Type B pancreatic cell (in vitro differentiated cells): Measurements from ENCODE around the gene TMEM87A. TPM values are rescaled to one million over a fixed set of nuclear protein-coding genes. Genes with fewer than 3 reads are reported as not detected.

Experiments
- DNase-seq: peaks from one replicate; pipeline ENCODE4 v3.0.0; 2021; ENCODE audit warnings: mixed read lengths; ENCODE audit not compliant: unreplicated experiment; ENCODE audit errors: extremely low spot score
- H3K27ac Mint-ChIP-seq: 2 replicates; pipeline ENCODE4 v1.8.0; 2021; ENCODE audit warnings: mild to moderate bottlenecking, mixed read lengths
- H3K27me3 Mint-ChIP-seq: 2 replicates; pipeline ENCODE4 v1.8.0; 2021; ENCODE audit warnings: mixed read lengths
- H3K36me3 Mint-ChIP-seq: 2 replicates; pipeline ENCODE4 v1.8.0; 2021; ENCODE audit warnings: mixed read lengths
- H3K4me1 Mint-ChIP-seq: one replicate; pipeline ENCODE4 v1.8.0; 2021; ENCODE audit warnings: mixed read lengths; ENCODE audit not compliant: unreplicated experiment
- H3K4me3 Mint-ChIP-seq: 2 replicates; pipeline ENCODE4 v1.8.0; 2021; ENCODE audit warnings: mild to moderate bottlenecking, mixed read lengths
- H3K9me3 Mint-ChIP-seq: 2 replicates; pipeline ENCODE4 v1.8.0; 2021; ENCODE audit warnings: mixed read lengths
- CTCF ChIP-seq: fragments of 200-600 bp; sonication (generic); conservative IDR thresholded peaks from 2 replicates; pipeline ENCODE4 v1.5.0; 2021; ENCODE audit warnings: antibody characterized with exemption, mild to moderate bottlenecking
- total RNA-seq: library from RNA; stranded (reverse); gene quantifications from 2 replicates; pipeline ENCODE4 v1.2.1, GENCODE V29; 2021; ENCODE audit warnings: low replicate concordance

Gene TMEM87A
- total RNA-seq, 1 donor from 2014 or later, result 44.3 TPM

GRCh38 chr15:42285034-42285433, 11.8 kb upstream of the TMEM87A start:
- no peaks in the 10 kb centered on the region for H3K4me1 Mint-ChIP-seq
- no peaks in the 10 kb centered on the region for H3K27me3 Mint-ChIP-seq
- H3K9me3 Mint-ChIP-seq, result no peaks in the 10 kb centered on the region
- no peaks in the 10 kb centered on the region for H3K36me3 Mint-ChIP-seq
- no peak overlapping the region for H3K27ac Mint-ChIP-seq
- TF ChIP-seq CTCF, result no peak
- no peak overlapping the region for H3K4me3 Mint-ChIP-seq
- no peak for DNase-seq

- Mint-ChIP-seq H3K27ac (no peak overlapping the region), H3K27me3 (no peaks in the 10 kb centered on the region), H3K9me3 (no peaks in the 10 kb centered on the region), H3K4me3 (no peak overlapping the region), H3K36me3 (no peaks in the 10 kb centered on the region), H3K4me1 (no peaks in the 10 kb centered on the region)
- TF ChIP-seq CTCF, result no peak
- no peak for DNase-seq
Observed at GRCh38 chr15:42284551-42284950, 11.3 kb upstream of the TMEM87A start.

GRCh38 chr15:42283671-42284070, 10.4 kb upstream of the TMEM87A start:
- TF ChIP-seq CTCF, result no peak
- Mint-ChIP-seq H3K4me3 (no peak overlapping the region), H3K36me3 (no peaks in the 10 kb centered on the region), H3K9me3 (no peaks in the 10 kb centered on the region), H3K27me3 (no peaks in the 10 kb centered on the region), H3K27ac (no peak overlapping the region), H3K4me1 (no peaks in the 10 kb centered on the region)
- no peak for DNase-seq

DNA sequence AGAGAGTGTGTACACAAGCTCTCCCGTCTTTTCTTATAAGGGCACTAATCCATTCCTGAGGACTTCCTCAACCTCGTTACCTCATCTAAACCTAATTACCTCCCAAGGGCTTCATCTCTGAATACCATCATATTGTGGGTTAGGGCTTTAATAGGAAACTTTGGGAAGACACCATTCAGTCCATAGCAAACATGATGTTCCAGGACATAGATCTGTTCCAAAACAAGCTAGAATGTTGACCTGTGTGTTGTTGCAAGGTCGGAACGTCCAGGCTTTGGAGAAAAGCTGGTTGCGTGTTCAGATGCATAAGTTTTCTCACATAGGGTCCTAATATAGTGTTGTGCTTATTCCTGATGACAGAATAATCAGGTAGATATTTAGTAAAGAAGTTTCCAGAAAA, 9.7 kb upstream of the TMEM87A start:
- H3K4me3 Mint-ChIP-seq, result no peak overlapping the region
- no peaks in the 10 kb centered on the region for H3K9me3 Mint-ChIP-seq
- H3K27ac Mint-ChIP-seq, result no peak overlapping the region
- no peak for TF ChIP-seq CTCF
- no peaks in the 10 kb centered on the region for H3K27me3 Mint-ChIP-seq
- no peaks in the 10 kb centered on the region for H3K36me3 Mint-ChIP-seq
- DNase-seq, result no peak
- H3K4me1 Mint-ChIP-seq, result no peaks in the 10 kb centered on the region

GRCh38 chr15:42282344-42282743, 9.1 kb upstream of the TMEM87A start:
- no peak overlapping the region for H3K4me3 Mint-ChIP-seq
- no peak for DNase-seq
- H3K9me3 Mint-ChIP-seq, result no peaks in the 10 kb centered on the region
- TF ChIP-seq CTCF, result no peak
- H3K27me3 Mint-ChIP-seq, result no peaks in the 10 kb centered on the region
- H3K36me3 Mint-ChIP-seq, result no peaks in the 10 kb centered on the region
- no peaks in the 10 kb centered on the region for H3K4me1 Mint-ChIP-seq
- H3K27ac Mint-ChIP-seq, result no peak overlapping the region

DNA sequence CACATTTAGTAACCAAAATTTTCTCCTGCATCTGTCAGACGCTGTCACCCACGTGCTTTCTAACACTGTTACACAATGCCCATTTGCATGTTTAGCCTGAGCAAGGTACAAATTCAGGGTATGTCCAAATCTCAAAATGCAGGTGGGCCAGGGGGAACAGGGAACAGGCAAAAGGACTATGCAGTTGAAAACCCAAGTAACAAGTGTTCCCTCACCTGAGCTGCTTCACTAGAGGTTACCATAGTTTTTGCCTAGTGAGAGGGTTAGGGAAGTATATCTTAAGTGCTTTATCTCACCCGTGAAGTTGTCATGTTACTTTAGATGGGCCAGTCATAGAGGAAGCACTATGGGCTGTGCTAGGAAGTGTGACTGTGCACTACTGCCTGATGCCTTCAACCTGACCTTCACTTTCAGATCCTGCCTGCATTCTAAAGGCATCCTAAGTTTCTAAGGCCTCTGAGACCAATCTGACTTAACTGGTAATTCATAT, 6.0 kb upstream of the TMEM87A start:
- Mint-ChIP-seq H3K4me1 (peaks cover 17% of the 10 kb centered on the region), H3K36me3 (no peaks in the 10 kb centered on the region), H3K9me3 (no peaks in the 10 kb centered on the region), H3K4me3 (no peak overlapping the region), H3K27ac (no peak overlapping the region), H3K27me3 (no peaks in the 10 kb centered on the region)
- no peak for DNase-seq
- no peak for TF ChIP-seq CTCF
